DMS 273 (cell line): ENCODE results near the gene PDXK.
"Not testable (repeated sequence)": the region's sequence is repeated elsewhere in the genome, so short reads cannot be mapped to it uniquely, and the experiment has no call there.

Experiments used
- DNase-seq: peaks from one replicate; lab custom pipeline; 2025; ENCODE audit not compliant: unreplicated experiment; lab: John Stamatoyannopoulos, UW

The PDXK gene

DNA sequence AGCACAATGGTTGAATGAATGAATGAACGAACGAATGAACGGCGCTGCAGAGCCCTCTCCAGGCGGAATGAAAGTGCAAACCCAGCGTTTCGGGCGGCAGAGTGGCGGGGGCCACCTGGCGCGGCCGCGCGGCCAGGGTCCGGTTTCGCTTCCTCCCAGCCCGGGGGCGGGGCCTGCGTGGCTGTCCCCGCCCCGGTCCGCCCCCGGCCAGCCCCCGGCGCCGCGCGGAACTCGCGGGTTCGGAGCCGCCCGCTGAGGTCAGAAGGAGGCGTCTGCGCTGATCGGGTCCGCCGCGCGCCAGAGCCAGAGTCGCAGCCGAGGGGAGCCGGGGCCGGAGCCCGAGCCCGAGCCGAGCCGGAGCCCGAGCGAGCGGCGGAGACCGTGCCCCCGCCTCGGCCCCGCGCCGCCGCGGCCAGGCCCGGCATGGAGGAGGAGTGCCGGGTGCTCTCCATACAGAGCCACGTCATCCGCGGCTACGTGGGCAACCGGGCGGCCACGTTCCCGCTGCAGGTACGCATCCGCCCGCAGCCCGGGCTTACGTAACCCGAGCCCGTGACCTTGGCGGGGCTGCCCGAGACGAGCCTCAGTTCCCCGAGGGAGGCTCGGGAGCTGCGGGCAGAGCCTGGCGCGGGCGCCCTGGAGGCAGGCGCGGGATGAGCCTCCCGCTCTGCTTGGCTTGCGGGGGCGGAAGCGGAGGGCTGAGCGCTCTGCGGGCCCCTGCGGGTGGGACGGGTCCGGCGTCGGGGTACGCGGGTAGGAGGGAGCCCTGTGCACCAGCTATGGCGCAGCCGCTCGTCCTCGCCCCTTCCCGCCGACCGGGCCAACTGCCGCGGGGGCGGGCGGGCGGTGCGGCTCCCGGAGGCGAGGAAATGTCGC is at the start of gene PDXK:
Gene PDXK, plus strand, starts transcription at position 258 of the 876 bp plus-strand sequence. Its CDS starts 166 bp downstream, at position 424.
- peak; percentile 94 for DNase-seq

DNA sequence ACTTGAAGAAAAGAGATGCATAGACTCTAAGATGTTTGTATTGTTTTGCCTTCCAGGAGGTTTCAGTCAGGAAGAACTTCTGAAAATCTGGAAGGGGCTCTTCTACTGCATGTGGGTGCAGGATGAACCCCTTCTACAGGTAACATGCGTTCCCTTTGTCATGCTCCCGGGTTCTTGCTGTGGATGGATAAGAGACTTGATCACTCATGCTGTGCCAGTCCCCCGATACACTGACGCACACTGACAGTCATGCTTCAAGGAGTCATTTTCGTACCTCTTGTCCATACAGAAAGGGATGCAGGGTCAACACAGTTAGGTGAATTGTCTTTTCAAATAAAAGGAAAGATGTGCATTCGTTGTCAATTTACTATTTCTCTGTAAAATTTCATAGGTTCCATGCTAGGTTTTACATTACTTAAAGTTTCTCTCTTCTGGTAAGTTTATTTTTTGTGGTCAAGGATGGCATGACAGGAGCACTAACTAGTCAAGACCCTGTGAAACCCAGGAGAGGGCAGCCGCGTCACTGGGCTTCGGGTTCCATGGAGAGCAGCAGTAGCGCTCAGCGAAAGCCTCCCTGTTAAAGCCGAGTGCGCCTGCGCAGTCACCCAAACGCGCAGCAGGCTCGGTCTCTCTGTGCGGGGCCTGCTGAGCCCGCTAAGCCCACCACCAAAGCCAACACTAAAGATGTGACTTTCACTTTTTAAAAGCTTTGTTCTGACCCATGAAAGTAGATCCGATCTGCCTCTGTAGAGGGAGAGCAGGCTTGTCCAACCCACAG is 48.9 kb upstream of the PDXK start:
- DNase-seq: no peak

DNA sequence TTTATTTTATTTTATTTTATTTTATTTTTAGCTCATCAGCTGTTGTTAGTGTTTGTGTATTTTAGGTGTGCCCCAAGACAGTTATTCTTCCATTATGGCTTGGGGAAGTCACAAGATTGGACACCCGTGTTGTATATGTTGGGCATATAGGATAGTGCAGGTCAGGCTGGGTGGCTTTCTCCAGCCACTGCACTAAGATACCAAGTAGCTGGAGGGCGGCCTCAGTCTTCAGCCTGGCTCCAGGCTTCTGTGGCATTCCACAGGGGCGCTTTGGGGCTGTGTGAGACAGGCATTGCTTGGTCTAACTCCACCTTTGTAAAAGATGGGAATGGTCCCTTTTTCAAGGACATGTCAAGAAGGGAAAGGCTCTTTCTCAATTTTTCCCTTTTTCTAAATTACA is 43.1 kb upstream of the PDXK start:
- DNase-seq: no peak

- DNase-seq: no peak
These were observed 42.5 kb upstream of the PDXK start for GRCh38 chr21:43676391-43676790.

DNA sequence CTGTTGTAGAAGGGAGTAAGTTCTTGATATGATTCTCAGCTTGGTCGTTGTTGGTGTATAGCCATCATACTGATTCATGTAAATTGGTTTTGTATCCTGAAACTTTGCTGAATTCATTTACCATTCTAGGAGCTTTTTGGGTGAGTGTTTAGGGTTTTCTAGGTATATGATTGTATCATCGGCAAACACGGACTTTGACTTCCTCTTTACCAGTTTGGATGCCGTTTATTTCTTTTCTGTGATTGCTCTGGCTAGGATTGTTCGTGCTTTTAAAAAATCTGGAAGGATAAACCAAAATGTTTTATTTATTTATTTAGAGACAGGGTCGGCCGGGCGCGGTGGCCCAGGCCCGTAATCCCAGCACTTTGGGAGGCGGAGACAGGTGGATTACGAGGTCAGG is 39.0 kb upstream of the PDXK start:
- DNase-seq: no peak

GRCh38 chr21:43680421-43680820 is 38.5 kb upstream of the PDXK start:
- not testable (repeated sequence) for DNase-seq

- DNase-seq: no peak
These were observed 37.3 kb upstream of the PDXK start for GRCh38 chr21:43681650-43682049.

GRCh38 chr21:43684424-43684823 is 34.5 kb upstream of the PDXK start:
- DNase-seq: no peak

GRCh38 chr21:43686811-43687565 is 31.9 kb upstream of the PDXK start:
- no peak for DNase-seq

- no peak for DNase-seq
These were observed 31.1 kb upstream of the PDXK start for GRCh38 chr21:43687566-43688399.

GRCh38 chr21:43688906-43689305 is 30.0 kb upstream of the PDXK start:
- no peak for DNase-seq

DNA sequence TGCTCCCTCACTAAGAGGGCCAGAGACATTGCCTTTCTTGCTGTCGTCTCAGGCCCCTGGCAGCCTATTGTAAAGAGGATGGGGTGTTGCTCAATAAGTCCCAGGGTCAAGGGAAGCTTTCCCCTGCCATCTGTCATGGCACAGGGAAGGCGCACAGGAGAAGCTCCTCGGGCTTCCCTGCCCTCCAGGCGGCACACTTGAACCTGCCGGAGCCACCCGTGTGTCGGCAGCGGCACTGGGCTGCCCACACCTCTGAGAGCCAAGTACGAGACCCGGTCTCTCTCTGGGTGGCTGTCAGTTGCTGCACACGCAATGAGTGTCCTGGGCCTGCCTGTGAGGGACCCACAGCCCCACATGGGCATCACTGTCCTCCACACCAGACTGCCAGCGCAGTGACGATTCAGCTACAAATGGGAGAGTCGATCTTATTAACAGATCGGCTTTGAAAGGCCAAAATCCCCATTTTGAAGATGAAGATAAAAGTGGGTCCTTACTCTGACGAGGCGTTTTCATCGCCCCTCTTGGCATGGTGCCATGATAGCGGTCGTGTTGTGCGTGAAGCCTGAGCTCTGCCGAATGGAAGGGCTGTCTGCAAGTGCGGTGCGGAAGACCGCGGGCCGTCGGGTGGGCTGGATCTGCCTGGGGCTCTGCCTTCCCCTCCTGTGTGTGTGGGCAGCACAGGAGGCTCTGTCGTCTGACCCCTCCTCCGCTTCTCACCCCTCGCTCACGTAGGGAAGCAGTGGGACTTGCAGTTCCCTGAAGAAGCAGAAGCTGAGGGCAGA is 29.2 kb upstream of the PDXK start:
- no peak for DNase-seq

GRCh38 chr21:43690346-43690745 is 28.6 kb upstream of the PDXK start:
- DNase-seq: no peak

- DNase-seq: no peak
These were observed 27.7 kb upstream of the PDXK start for GRCh38 chr21:43691086-43691795.

GRCh38 chr21:43691801-43692200 is 27.1 kb upstream of the PDXK start:
- no peak for DNase-seq

DNA sequence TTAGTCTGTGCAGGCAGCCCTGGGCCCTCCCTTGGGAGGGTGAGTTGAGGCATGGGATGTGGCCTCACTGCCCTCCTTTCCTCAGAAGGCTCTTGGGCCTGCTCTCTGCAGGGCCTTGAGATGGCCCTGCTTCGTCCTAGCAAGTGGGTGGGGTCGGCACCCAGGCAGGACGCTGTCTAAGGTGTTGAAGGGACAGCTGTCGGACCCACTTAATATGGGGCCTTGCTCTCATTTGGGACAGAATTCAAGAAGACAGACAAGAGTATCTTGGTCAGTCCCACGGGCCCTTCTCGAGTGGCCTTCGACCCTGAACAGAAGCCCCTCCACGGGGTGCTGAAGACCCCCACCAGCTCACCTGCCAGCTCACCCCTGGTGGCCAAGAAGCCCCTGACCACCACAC is 26.0 kb upstream of the PDXK start:
- no peak for DNase-seq

DNA sequence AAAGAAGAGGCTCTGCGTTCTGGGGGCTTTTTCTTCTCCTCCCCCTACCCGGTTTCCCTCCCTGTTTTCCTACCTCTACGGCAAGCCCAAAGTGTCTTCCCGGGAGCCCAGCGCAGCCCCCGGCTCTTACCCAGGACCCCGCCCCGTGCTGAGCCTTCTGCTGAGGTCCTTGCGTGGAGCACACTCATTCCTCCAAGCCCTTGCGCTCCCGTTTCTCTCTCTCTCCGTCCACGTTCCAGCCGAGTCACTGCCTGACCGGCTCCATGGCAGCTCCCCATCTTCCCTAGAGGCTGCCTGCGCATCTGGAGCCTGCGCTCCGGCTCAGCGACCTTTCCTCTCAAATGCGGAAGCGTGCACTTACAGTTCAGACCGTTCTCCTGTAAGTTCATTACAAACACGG is 24.9 kb upstream of the PDXK start:
- no peak for DNase-seq

- DNase-seq: no peak
These were observed 24.4 kb upstream of the PDXK start for GRCh38 chr21:43694437-43695079.

GRCh38 chr21:43696214-43696613 is 22.7 kb upstream of the PDXK start:
- DNase-seq: no peak
